GM23338 (cell line): ENCODE data around the gene MAGI1. TPM values are rescaled to one million over a fixed set of nuclear protein-coding genes. Genes with fewer than 3 reads are reported as not detected.

Source experiments
- ATAC-seq: fragments of 200-7000 bp; cut with Tn5 transposase; 3 replicates; pipeline ENCODE4 v1.9.1; 2020
- DNase-seq: peaks from one replicate; pipeline ENCODE4 v3.0.0-alpha.2; 2015; ENCODE audit warnings: low spot score
- H2AFZ ChIP-seq: fragments of 200-600 bp; sonication (generic); 2 replicates; pipeline ENCODE4 v1.8.0; 2016; ENCODE audit warnings: antibody characterized with exemption, mild to moderate bottlenecking, moderate library complexity
- H3F3A ChIP-seq: fragments of 200-600 bp; sonication (generic); replicated peaks from 2 replicates; pipeline ENCODE4 v1.8.0; 2017; ENCODE audit warnings: antibody characterized with exemption, mixed run types, low read depth
- H3K27ac ChIP-seq: fragments of 200-600 bp; sonication (generic); 2 replicates; pipeline ENCODE4 v1.6.1; 2016; ENCODE audit warnings: low read depth
- H3K27me3 ChIP-seq: fragments of 200-600 bp; sonication (generic); 2 replicates; pipeline ENCODE4 v1.8.0; 2016; ENCODE audit warnings: mild to moderate bottlenecking, mixed run types, moderate library complexity; ENCODE audit not compliant: insufficient read depth
- H3K36me3 ChIP-seq: fragments of 200-600 bp; sonication (generic); 2 replicates; pipeline ENCODE4 v1.8.0; 2016; ENCODE audit warnings: mild to moderate bottlenecking; ENCODE audit not compliant: insufficient read depth
- H3K4me1 ChIP-seq: fragments of 200-600 bp; sonication (generic); 2 replicates; pipeline ENCODE4 v1.8.0; 2016; ENCODE audit warnings: mild to moderate bottlenecking, moderate library complexity; ENCODE audit not compliant: insufficient read depth
- H3K4me2 ChIP-seq: fragments of 200-600 bp; sonication (generic); 2 replicates; pipeline ENCODE4 v1.7.1; 2017; ENCODE audit warnings: mixed run types
- H3K4me3 ChIP-seq: fragments of 200-600 bp; sonication (generic); 2 replicates; pipeline ENCODE4 v1.6.1; 2016; ENCODE audit warnings: mixed run types
- H3K79me2 ChIP-seq: fragments of 200-600 bp; sonication (generic); replicated peaks from 2 replicates; pipeline ENCODE4 v1.8.0; 2017; ENCODE audit warnings: mild to moderate bottlenecking; ENCODE audit not compliant: insufficient read depth
- H3K9me2 ChIP-seq: fragments of 200-600 bp; sonication (generic); 2 replicates; pipeline ENCODE4 v1.8.0; 2017; ENCODE audit not compliant: insufficient read depth
- H4K20me1 ChIP-seq: fragments of 200-600 bp; sonication (generic); replicated peaks from 2 replicates; pipeline ENCODE4 v1.8.0; 2017; ENCODE audit warnings: mild to moderate bottlenecking; ENCODE audit not compliant: insufficient read depth
- H3K27ac Mint-ChIP-seq: 2 replicates; pipeline ENCODE4 v1.8.0; 2020; ENCODE audit warnings: inconsistent platforms, mild to moderate bottlenecking, moderate library complexity, mixed read lengths
- H3K27me3 Mint-ChIP-seq: 3 replicates; pipeline ENCODE4 v1.8.0; 2022; ENCODE audit warnings: low read depth, mild to moderate bottlenecking, moderate library complexity, mixed read lengths, inconsistent platforms; ENCODE audit not compliant: insufficient read depth, poor library complexity
- H3K36me3 Mint-ChIP-seq: 3 replicates; pipeline ENCODE4 v1.8.0; 2021; ENCODE audit warnings: low read depth, mild to moderate bottlenecking, inconsistent platforms, moderate library complexity, mixed read lengths
- H3K4me1 Mint-ChIP-seq: 3 replicates; pipeline ENCODE4 v1.8.0; 2020; ENCODE audit warnings: mild to moderate bottlenecking, inconsistent platforms, mixed read lengths
- H3K4me3 Mint-ChIP-seq: 3 replicates; pipeline ENCODE4 v1.8.0; 2021; ENCODE audit warnings: moderate library complexity, mild to moderate bottlenecking, inconsistent platforms, mixed read lengths
- H3K9me3 Mint-ChIP-seq: 3 replicates; pipeline ENCODE4 v1.8.0; 2020; ENCODE audit warnings: moderate library complexity, mild to moderate bottlenecking, inconsistent platforms, mixed read lengths
- CREB1 ChIP-seq: fragments of 250-450 bp; sonication (Bioruptor Pico); IDR thresholded peaks from 2 replicates; pipeline ENCODE4 v1.5.0; 2020; ENCODE audit warnings: low read depth, mild to moderate bottlenecking, moderate library complexity
- CTCF ChIP-seq, 2 experiments: fragments of 200-600 bp in 1 of 2; sonication (generic) in 1 of 2; conservative IDR thresholded peaks; 2 replicates each; pipeline versions ENCODE4 v1.5.1 to v1.6.1; 2016 to 2017; ENCODE audit warnings: antibody characterized with exemption in 2 of 2, low read depth in 2 of 2, mild to moderate bottlenecking in 2 of 2, moderate library complexity in 1 of 2
- ETS1 ChIP-seq: IDR thresholded peaks from 2 replicates; pipeline ENCODE4 v1.6.1; 2016; ENCODE audit warnings: antibody characterized with exemption
- EZH2 ChIP-seq: fragments of 200-600 bp; sonication (generic); IDR thresholded peaks from one replicate; pipeline ENCODE4 v1.8.0; 2017; ENCODE audit warnings: antibody characterized with exemption, mild to moderate bottlenecking, low read depth; ENCODE audit not compliant: unreplicated experiment
- EZH2phosphoT487 ChIP-seq: fragments of 200-600 bp; sonication (generic); IDR thresholded peaks from one replicate; pipeline ENCODE4 v1.8.1; 2018; ENCODE audit warnings: antibody characterized with exemption; ENCODE audit not compliant: unreplicated experiment
- JUNB ChIP-seq: IDR thresholded peaks from one replicate; pipeline ENCODE4 v1.6.1; 2016; ENCODE audit warnings: antibody characterized with exemption; ENCODE audit not compliant: unreplicated experiment
- NANOG ChIP-seq: IDR thresholded peaks from 2 replicates; pipeline ENCODE4 v1.6.1; 2016; ENCODE audit warnings: antibody characterized with exemption, borderline replicate concordance
- POLR2AphosphoS5 ChIP-seq: IDR thresholded peaks from 2 replicates; pipeline ENCODE4 v1.6.1; 2016; ENCODE audit warnings: antibody characterized with exemption, low read depth
- REST ChIP-seq: IDR thresholded peaks from one replicate; pipeline ENCODE4 v1.6.1; 2018; ENCODE audit warnings: antibody characterized with exemption; ENCODE audit not compliant: unreplicated experiment
- STAT1 ChIP-seq: IDR thresholded peaks from one replicate; pipeline ENCODE4 v1.6.1; 2016; ENCODE audit warnings: antibody characterized with exemption; ENCODE audit not compliant: unreplicated experiment
- ZNF114 ChIP-seq: fragments of 250-450 bp; sonication (Bioruptor Pico); IDR thresholded peaks from 2 replicates; pipeline ENCODE4 v1.5.0; 2020; ENCODE audit warnings: mild to moderate bottlenecking, moderate library complexity
- ZNF331 ChIP-seq: fragments of 250-450 bp; sonication (Bioruptor Pico); IDR thresholded peaks from 2 replicates; pipeline ENCODE4 v1.5.0; 2020; ENCODE audit warnings: low read depth, mild to moderate bottlenecking, moderate library complexity
- ZNF462 ChIP-seq: fragments of 250-450 bp; sonication (Bioruptor Pico); IDR thresholded peaks from 2 replicates; pipeline ENCODE4 v1.5.0; 2020; ENCODE audit warnings: mild to moderate bottlenecking, moderate library complexity
- polyA plus RNA-seq: library from polyadenylated mRNA; unstranded; fragments of >200 nt; fragmentation: Nextera tagmentation; extraction: Ambion mirVana; gene quantifications from 2 replicates; pipeline ENCODE4 v1.2.1, GENCODE V29; 2016
- total RNA-seq: library from RNA; depleted of rRNA; stranded (reverse); fragments of >200 nt; shearing (Covaris generic); gene quantifications from 2 replicates; pipeline ENCODE4 v1.2.3, GENCODE V29; 2014

MAGI1 gene
- total and polyA plus RNA-seq, 2 experiments from 2014 or later = 27.4 to 71.2 TPM

- Mint-ChIP-seq H3K4me1 (peaks cover 49% of the 10 kb centered on the region), H3K4me3 (no peak overlapping the region), H3K9me3 (no peaks in the 10 kb centered on the region), H3K27me3 (no peaks in the 10 kb centered on the region), H3K36me3 (peaks cover 12% of the 10 kb centered on the region; the same call in 2 of the 3 replicates), H3K27ac (no peak overlapping the region)
- no peak for DNase-seq
- no peak for ATAC-seq
- Histone ChIP-seq H3K27ac (no peak overlapping the region), H4K20me1 (0 out of 2 replicates have a peak, but pooled peaks cover 7% of the 10 kb centered on the region), H3F3A (no peaks in the 10 kb centered on the region), H3K4me3 (no peak overlapping the region), H3K4me2 (no peak overlapping the region), H3K9me2 (peaks cover 5% of the 10 kb centered on the region; the same call in 1 of the 2 replicates), H3K36me3 (peaks cover 5% of the 10 kb centered on the region; the same call in 1 of the 2 replicates), H2AFZ (no peak overlapping the region), H3K4me1 (peaks cover 34% of the 10 kb centered on the region), H3K27me3 (no peaks in the 10 kb centered on the region), H3K79me2 (peaks cover 66% of the 10 kb centered on the region)
- TF ChIP-seq ETS1 (no peak), EZH2phosphoT487 (no peak), CTCF (conservative IDR thresholded peaks at IDR 0.05; ENCODE audit: low read depth in 2 of 2) (no peak), POLR2AphosphoS5 (no peak), ZNF114 (CRISPR knock-in tag) (no peak), NANOG (no peak), JUNB (no peak), EZH2 (no peak), CREB1 (CRISPR knock-in tag) (no peak), ZNF462 (CRISPR knock-in tag) (no peak), STAT1 (no peak), REST (no peak), ZNF331 (no peak)
These were observed 549.5 kb downstream of the MAGI1 start for GRCh38 chr3:65489253-65489652.
